ENCODE data around the gene ULBP3. TPM values are rescaled to one million over a fixed set of nuclear protein-coding genes. Genes with fewer than 3 reads are reported as not detected.
A peak's percentile ranks its signal among the peaks of the same experiment; 100 is the strongest.
"Not testable (repeated sequence)": the region's sequence is repeated elsewhere in the genome, so short reads cannot be mapped to it uniquely, and the experiment has no call there.

ULBP3 gene
- total RNA-seq, 1 experiment from 2014 or later, result 18.4 TPM

GRCh38 chr6:150024646-150025155, 44.2 kb downstream of the ULBP3 start:
- Histone ChIP-seq H3K9ac (ENCODE audit: low read length) (peak overlapping the region; percentile 62; the same call in 1 of the 2 replicates), H3K9me3 (ENCODE audit: control insufficient read depth in 1 of 2, insufficient read depth in 1 of 2, low read depth in 1 of 2, low read length in 2 of 2) (no peaks in the 10 kb centered on the region), H3K27me3 (ENCODE audit: insufficient read depth, low read length) (no peaks in the 10 kb centered on the region), H3K4me2 (ENCODE audit: low read length) (peak overlapping the region; percentile 96), H3K36me3 (ENCODE audit: control insufficient read depth in 1 of 2, insufficient read depth in 2 of 2, low read length in 2 of 2) (no peaks in the 10 kb centered on the region), H2AFZ (ENCODE audit: low read depth, low read length, poor library complexity, severe bottlenecking) (no peak overlapping the region), H3K27ac (ENCODE audit: low read depth, low read length) (peak overlapping the region; percentile 71), H4K20me1 (ENCODE audit: insufficient read depth) (no peaks in the 10 kb centered on the region), H3K9me2 (ENCODE audit: insufficient read depth) (no peaks in the 10 kb centered on the region), H3K4me3 (replicated peaks in 1 of 2; ENCODE audit: low read depth in 1 of 2, low read length in 2 of 2) (peak overlapping the region; percentile 43 to 58; a peak in 3 of 4 replicates), H3K4me1 (ENCODE audit: control insufficient read depth in 1 of 2, insufficient read depth in 2 of 2, low read length in 2 of 2) (peaks cover 21 to 28% of the 10 kb centered on the region in 2 experiments), H3K79me2 (ENCODE audit: insufficient read depth, low read length) (no peaks in the 10 kb centered on the region)
- ChIA-PET POLR2A (no interaction called here), CTCF (interaction anchor here (1.3 to 2.2 kb wide), 2 partner anchors 8 to 791 kb away, joined by 3 to 7 read pairs; no protein-coding TSS in a partner anchor), RAD21 (ENCODE audit: low non-redundant PET in 1 of 2, low total read pairs in 2 of 2, uncharacterized antibody in 2 of 2, unreplicated experiment in 2 of 2) (no interaction called here)
- ATAC-seq, result no peak
- no peak for TF ChIP-seq JUND (IDR thresholded peaks at IDR 0.05)
- TF ChIP-seq EZH2 (IDR thresholded peaks at IDR 0.05), result no peak
- TF ChIP-seq CBX3 (IDR thresholded peaks at IDR 0.05; ENCODE audit: low read depth), result no peak
- TF ChIP-seq REST (IDR thresholded peaks at IDR 0.05; ENCODE audit: low read depth), result no peak
- no peak for TF ChIP-seq CEBPB (IDR thresholded peaks at IDR 0.05; ENCODE audit: low read depth)
- no peak for TF ChIP-seq ZNF274 (IDR thresholded peaks at IDR 0.05; ENCODE audit: low read depth, low read length)
- no peak for TF ChIP-seq ZFX (IDR thresholded peaks at IDR 0.05)
- TF ChIP-seq YY1 (IDR thresholded peaks at IDR 0.05; ENCODE audit: extremely low read depth, insufficient replicate concordance, low read depth, low read length), result no peak
- no peak for TF ChIP-seq MAX (IDR thresholded peaks at IDR 0.05)
- TF ChIP-seq EZH2phosphoT487 (IDR thresholded peaks at IDR 0.05; ENCODE audit: borderline replicate concordance), result no peak
- TF ChIP-seq EGR1 (IDR thresholded peaks at IDR 0.05; ENCODE audit: low read depth), result no peak
- no peak for TF ChIP-seq ATF3 (IDR thresholded peaks at IDR 0.05)
- no peak for TF ChIP-seq POLR2AphosphoS5 (IDR thresholded peaks at IDR 0.05; ENCODE audit: low read depth, low read length)
- no peak for TF ChIP-seq FOSL1 (IDR thresholded peaks at IDR 0.05; ENCODE audit: low read depth)
- TF ChIP-seq SRF (IDR thresholded peaks at IDR 0.05; ENCODE audit: low read depth), result no peak
- TF ChIP-seq RAD21 (IDR thresholded peaks at IDR 0.05; ENCODE audit: low read depth), result no peak
- TF ChIP-seq TCF7L2 (IDR thresholded peaks at IDR 0.05; ENCODE audit: borderline replicate concordance, extremely low read depth, insufficient read depth, insufficient read length), result no peak
- BruUV-seq (replicated peaks), result no TSS peak
- no peak for DNase-seq (ENCODE audit: low read depth, low spot score)
- intact Hi-C loops (cut with micrococcal nuclease), result loop anchor here (5.0 kb wide), 1 partner anchor 313 kb away; no protein-coding TSS in a partner anchor

- intact Hi-C loops (cut with micrococcal nuclease), result not testable (repeated sequence)
Observed at GRCh38 chr6:150024021-150024420, 44.9 kb downstream of the ULBP3 start.

More at GRCh38 chr6:150024021-150024420, 44.9 kb downstream of the ULBP3 start:
- H3K36me3 ChIP-seq (ENCODE audit: control insufficient read depth in 1 of 2, insufficient read depth in 2 of 2, low read length in 2 of 2); H3K9ac ChIP-seq (ENCODE audit: low read length); H3K79me2 ChIP-seq (ENCODE audit: insufficient read depth, low read length); H3K9me3 ChIP-seq (ENCODE audit: control insufficient read depth in 1 of 2, insufficient read depth in 1 of 2, low read depth in 1 of 2, low read length in 2 of 2); RAD21 ChIA-PET (ENCODE audit: low non-redundant PET in 1 of 2, low total read pairs in 2 of 2, uncharacterized antibody in 2 of 2, unreplicated experiment in 2 of 2); H3K9me2 ChIP-seq (ENCODE audit: insufficient read depth); ATAC-seq; POLR2A ChIA-PET; DNase-seq (ENCODE audit: low read depth, low spot score); H3K4me2 ChIP-seq (ENCODE audit: low read length); CTCF ChIA-PET; H3K4me3 ChIP-seq (replicated peaks in 1 of 2; ENCODE audit: low read depth in 1 of 2, low read length in 2 of 2); H2AFZ ChIP-seq (ENCODE audit: low read depth, low read length, poor library complexity, severe bottlenecking); H3K27ac ChIP-seq (ENCODE audit: low read depth, low read length); H4K20me1 ChIP-seq (ENCODE audit: insufficient read depth); BruUV-seq (replicated peaks); H3K27me3 ChIP-seq (ENCODE audit: insufficient read depth, low read length): not testable (repeated sequence)
- peaks cover 21 to 28% of the 10 kb centered on the region in 2 experiments for H3K4me1 ChIP-seq (ENCODE audit: control insufficient read depth in 1 of 2, insufficient read depth in 2 of 2, low read length in 2 of 2)

Measured in HCT116 (cell line).